GM19324 (cell line): ENCODE results near the gene PES1.
"Not testable (repeated sequence)": the region's sequence is repeated elsewhere in the genome, so short reads cannot be mapped to it uniquely, and the experiment has no call there.

Experiments used
- ATAC-seq: cut with Tn5 transposase; IDR thresholded peaks from one replicate; pipeline ENCODE4 v1.9.1; 2021; ENCODE audit warnings: mild to moderate bottlenecking, moderate library complexity; ENCODE audit not compliant: unreplicated experiment, low FRiP score

Gene PES1

GRCh38 chr22:30557243-30557642, 34.5 kb downstream of the PES1 start:
- ATAC-seq: no peak

DNA sequence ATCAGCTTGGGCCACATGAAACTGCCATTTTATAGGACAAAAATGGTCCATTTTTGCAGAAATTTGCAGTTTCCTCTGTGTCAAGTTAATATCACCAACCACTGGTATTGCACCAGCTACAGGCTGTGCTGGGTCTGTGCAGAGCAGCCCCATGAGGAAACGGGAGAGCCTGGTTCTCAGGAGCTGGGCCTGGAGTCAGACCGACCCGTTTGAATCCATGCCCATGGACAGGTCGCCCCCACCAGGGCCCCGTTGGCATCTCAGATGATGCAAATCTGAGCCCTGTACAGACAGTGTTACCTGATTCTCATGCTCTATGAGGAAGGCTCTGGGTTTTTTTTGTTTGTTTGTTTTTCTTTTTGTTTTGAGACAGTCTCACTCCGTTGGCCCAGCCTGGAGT, 35.3 kb downstream of the PES1 start:
- no peak for ATAC-seq

DNA sequence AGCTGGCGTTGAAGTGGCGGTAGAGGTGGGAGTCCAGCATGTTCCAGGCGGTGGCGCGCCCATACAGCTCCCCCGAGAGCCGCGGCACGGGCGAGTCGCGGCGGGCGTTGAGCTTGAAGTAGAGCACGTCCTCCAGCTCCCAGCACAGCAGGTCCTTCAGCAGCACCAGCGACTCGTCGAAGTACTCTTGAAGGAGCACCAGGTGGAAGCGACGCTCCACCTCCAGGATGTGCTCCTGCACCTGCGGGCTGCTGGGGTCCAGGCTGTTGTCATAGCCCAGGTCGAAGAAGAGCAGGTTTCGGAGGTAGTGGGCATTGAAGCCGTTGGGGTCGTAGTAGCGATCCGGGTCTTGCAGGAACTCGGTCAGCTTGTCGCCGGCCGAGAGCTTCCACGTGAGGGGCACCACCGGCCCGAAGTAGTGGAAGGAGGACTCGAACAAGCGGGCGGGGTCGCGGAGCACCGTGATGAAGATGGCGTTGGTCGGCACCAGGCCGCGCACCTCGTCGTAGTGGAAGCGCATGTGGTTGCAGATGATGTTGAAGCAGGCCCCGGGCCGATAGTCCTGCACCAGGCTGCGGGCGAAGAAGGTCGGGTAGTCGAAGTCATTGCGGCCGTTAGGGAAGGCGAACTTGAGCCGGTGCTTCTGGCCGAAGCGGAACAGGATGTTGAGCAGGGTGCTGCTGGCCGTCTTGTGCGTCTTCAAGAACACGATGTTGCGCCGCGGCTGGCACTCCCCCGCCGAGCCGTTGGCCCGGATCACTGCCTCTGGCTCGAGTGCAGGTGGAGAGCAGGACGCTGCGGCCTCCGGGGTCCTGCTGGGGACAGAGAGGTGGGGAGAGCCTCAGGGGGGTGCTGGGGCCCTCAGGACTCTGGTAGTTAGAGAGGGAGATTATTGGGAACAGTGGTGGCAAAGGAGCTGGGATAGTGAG, 36.2 kb downstream of the PES1 start:
- no peak for ATAC-seq

- no peak for ATAC-seq
Observed at GRCh38 chr22:30553971-30554370, 37.7 kb downstream of the PES1 start.

GRCh38 chr22:30552719-30553118, 39.0 kb downstream of the PES1 start:
- no peak for ATAC-seq

DNA sequence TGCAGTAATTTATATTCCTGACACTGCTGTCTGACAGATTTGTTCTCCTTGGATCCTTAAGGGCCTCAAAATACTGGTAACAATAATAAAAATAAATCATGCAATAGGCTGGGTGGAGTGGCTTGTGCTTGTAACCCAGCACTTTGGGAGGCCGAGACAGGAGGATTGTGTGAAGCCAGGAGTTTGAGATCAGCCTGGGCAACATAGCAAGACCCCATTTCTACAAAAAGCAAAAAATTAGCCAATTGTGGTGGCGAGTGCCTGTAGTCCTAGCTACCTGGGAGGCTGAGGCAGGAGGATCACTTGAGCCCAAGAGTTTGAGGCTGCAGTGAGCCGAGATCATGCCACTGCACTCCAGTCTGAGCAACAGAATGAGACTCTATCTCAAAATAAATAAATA, 39.9 kb downstream of the PES1 start:
- not testable (repeated sequence) for ATAC-seq

GRCh38 chr22:30547188-30547587, 44.5 kb downstream of the PES1 start:
- no peak for ATAC-seq

- ATAC-seq: no peak
Observed at GRCh38 chr22:30546616-30547015, 45.1 kb downstream of the PES1 start, which contains the start of gene SEC14L6. TSS of gene SEC14L6 (minus strand) at chr22:30546741. CDS start at chr22:30546682, 59 bp downstream.

DNA sequence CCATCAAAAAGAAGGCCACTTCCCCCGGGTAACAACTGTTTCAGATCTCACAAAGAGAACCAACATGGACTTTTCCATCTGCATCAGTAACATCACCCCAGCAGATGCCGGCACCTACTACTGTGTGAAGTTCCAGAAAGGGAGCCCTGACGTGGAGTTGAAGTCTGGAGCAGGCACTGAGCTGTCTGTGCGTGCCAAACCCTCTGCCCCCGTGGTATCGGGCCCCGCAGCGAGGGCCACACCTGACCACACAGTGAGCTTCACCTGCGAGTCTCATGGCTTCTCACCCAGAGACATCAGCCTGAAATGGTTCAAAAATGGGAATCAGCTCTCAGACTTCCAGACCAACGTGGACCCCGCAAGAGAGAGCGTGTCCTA, 48.9 kb downstream of the PES1 start:
- no peak for ATAC-seq

DNA sequence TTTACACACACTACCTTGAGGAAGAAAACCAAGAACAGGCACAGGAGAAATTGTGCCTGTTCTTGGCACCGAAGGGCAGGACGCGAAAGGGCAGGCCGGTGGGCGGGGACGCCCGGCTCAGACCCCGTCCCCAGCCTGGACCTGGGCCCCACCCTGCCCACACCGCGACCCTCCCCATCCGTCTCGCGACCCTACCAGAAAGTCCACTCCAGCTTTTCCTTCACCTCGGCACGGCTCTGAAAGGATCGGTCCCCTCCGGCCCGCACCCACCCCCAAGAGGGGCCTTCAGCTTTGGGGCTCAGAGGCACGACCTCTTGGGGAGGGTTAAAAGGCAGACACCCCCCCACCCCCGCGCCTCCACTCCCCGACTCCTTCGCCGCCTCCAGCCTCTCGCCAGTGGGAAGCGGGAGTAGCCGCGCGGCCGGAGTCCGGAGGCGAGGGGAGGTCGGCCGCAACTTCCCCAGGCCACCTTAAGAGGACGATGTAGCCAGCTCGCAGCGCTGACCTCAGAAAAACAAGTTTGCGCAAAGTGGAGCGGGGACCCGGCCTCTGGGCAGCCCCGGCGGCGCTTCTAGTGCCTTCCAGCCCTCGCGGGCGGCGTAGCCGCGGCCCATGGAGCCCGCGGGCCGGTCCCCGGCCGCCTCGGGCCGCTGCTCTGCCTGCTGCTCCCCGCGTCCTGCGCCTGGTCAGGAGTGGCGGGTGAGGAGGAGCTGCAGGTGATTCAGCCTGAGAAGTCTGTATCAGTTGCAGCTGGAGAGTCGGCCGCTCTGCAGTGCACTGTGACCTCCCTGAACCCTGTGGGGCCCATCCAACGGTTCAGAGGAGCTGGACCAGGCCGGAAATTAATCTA, 49.5 kb downstream of the PES1 start:
- no peak for ATAC-seq

DNA sequence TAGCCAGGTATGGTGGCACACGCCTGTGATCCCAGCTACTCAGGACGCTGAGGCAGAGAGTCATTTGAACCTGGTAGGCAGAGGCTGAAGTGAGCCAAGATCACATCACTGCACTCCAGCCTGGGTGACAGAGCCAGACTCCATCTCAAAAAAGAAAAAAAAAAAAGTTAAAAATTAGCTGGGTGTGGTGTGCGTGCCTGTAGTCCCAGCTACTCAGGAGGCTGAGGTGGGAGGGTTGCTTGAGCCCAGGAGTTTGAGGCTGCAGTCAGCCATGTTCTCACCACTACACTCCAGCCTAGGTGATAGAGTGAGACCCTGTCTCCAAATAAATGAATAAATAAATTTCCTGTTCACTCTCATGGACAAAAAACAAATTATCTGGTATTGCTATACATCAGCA, 50.2 kb downstream of the PES1 start:
- not testable (repeated sequence) for ATAC-seq

- ATAC-seq: no peak
Observed at GRCh38 chr22:30539368-30539767, 52.3 kb downstream of the PES1 start.

- no peak for ATAC-seq
Observed at GRCh38 chr22:30538280-30538679, 53.4 kb downstream of the PES1 start.

DNA sequence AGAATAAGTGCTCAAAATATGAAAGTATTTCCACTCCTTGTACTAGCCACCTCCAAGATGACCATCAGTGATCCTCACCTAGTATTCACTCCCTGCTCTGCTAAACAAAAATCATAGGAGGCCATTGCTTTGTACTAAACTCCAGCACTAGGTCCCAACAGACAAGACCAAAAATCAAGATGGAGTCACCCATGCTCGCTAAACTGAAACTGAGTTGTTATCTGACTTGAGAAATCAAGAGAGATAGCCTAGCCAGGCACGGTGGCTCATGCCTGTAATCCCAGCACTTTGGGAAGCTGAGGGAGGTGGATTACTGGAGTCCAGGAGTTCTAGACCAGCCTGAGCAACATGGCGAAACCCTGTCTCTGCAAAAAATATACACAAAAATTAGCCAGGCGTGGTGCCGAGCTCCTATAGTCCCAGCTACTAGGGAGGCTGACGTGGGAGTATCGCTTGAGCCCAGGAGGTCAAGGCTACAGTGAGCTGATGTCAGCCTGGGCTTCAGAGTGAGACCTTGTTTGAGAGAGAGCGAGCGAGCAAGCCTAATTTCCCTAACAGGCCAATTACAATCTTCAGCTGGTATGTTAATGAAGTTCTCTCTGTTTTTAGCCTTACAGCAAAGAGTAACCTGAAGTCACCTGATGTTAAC, 54.5 kb downstream of the PES1 start:
- no peak for ATAC-seq

- ATAC-seq: no peak
Observed at GRCh38 chr22:30535182-30535581, 56.5 kb downstream of the PES1 start.

DNA sequence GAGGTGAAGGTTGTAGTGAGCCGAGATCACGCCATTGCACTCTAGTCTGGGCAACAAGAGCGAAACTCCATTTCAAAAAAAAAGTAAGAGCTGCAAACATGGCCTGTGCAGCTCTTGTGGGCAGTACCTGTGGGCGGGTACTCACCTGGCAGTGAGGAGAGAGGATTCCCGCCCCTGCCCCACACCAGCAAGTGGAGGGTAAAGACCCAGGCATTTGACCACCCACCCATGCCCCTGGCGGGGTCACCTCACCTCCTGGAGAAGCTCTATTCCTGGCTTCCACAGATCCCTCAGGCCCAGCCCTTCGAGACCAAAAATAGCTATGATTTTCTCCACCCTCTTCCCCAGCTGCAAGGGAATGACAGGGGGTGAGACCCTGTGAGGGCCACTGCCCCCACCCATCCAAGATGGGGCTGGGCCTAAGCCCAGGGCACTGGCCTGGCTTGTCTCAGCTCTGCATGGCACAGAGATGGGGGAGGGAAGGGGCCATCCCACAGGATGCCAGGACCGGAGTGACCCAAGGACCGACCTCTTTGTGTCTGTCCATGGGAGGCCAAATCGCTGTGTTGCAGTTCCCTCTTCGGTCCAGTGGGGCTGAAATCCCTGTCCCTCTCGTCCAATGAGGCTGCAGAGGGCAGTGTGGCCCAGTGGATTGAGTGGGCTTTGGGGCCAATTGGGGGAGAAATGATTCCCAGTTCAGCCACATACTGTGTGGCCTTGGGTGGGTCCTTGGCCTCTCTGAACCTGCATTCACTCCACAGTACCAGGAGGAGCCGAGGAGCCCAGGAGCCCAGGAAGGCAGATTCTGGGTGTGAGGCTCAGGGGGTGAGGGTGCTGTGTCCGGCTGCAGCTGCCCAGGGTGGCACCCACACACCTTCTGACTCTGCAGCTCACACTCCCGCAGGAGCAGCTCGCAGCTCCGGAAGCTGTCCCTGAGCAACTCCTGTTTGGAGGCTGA, 59.8 kb downstream of the PES1 start:
- no peak for ATAC-seq

DNA sequence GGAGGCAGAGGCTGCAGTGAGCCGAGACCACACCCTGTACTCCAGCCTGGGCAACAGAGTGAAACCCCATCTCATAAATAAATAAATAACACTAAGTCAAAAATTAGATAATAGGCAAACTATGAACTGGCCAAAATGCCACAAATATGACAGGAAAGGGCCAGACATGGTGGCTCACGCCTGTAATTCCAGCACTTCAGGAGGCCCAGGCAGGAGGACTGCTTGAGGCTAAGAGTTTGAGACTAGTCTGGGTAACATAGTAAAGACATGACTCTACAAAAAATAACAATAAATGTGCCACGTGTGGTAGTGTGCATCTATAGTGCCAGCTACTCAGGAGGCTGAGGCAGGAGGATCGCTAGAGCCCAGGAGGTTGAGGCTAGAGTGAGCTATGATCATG, 65.1 kb downstream of the PES1 start:
- ATAC-seq: no peak
